Measurements from ENCODE around the gene LGALS3.

Gene LGALS3

GRCh38 chr14:55088356-55088755 is 40.7 kb upstream of the LGALS3 start:
- H3K9ac ChIP-seq = no peak overlapping the region

GRCh38 chr14:55092341-55092740 is 36.7 kb upstream of the LGALS3 start:
- Histone ChIP-seq H3K36me3 (ENCODE audit: control insufficient read depth, insufficient read depth, low read length) (no peaks in the 10 kb centered on the region), H3K4me3 (ENCODE audit: low read depth, low read length) (no peak overlapping the region), H2AFZ (no peak overlapping the region), H3K27me3 (ENCODE audit: control insufficient read depth, insufficient read depth, low read length) (no peaks in the 10 kb centered on the region), H3K4me1 (no peaks in the 10 kb centered on the region), H3K9me3 (ENCODE audit: control insufficient read depth, low read length) (no peaks in the 10 kb centered on the region), H3K27ac (no peak overlapping the region), H3K79me2 (no peaks in the 10 kb centered on the region), H3K9ac (no peak overlapping the region), H3K4me2 (ENCODE audit: low read length) (no peak overlapping the region)
- TF ChIP-seq CTCF (IDR thresholded peaks at IDR 0.05) = no peak

More at GRCh38 chr14:55088356-55088755, 40.7 kb upstream of the LGALS3 start:
- H3K36me3 ChIP-seq (ENCODE audit: control insufficient read depth, insufficient read depth, low read length) = no peaks in the 10 kb centered on the region
- H3K4me2 ChIP-seq (ENCODE audit: low read length) = no peak overlapping the region
- H3K4me3 ChIP-seq (ENCODE audit: low read depth, low read length) = no peak overlapping the region
- H3K27ac ChIP-seq = no peak overlapping the region
- H3K27me3 ChIP-seq (ENCODE audit: control insufficient read depth, insufficient read depth, low read length) = no peaks in the 10 kb centered on the region
- H2AFZ ChIP-seq = no peak overlapping the region
- no peaks in the 10 kb centered on the region for H3K79me2 ChIP-seq
- H3K9me3 ChIP-seq (ENCODE audit: control insufficient read depth, low read length) = no peaks in the 10 kb centered on the region
- TF ChIP-seq CTCF (IDR thresholded peaks at IDR 0.05) = no peak
- H3K4me1 ChIP-seq = no peaks in the 10 kb centered on the region

GRCh38 chr14:55094292-55095157 is 34.5 kb upstream of the LGALS3 start:
- Histone ChIP-seq H3K4me3 (ENCODE audit: low read depth, low read length) (no peak overlapping the region), H3K79me2 (no peaks in the 10 kb centered on the region), H3K4me1 (no peaks in the 10 kb centered on the region), H3K27ac (no peak overlapping the region), H3K27me3 (ENCODE audit: control insufficient read depth, insufficient read depth, low read length) (no peaks in the 10 kb centered on the region), H2AFZ (no peak overlapping the region), H3K36me3 (ENCODE audit: control insufficient read depth, insufficient read depth, low read length) (no peaks in the 10 kb centered on the region), H3K9me3 (ENCODE audit: control insufficient read depth, low read length) (no peaks in the 10 kb centered on the region), H3K9ac (no peak overlapping the region), H3K4me2 (ENCODE audit: low read length) (no peak overlapping the region)
- TF ChIP-seq CTCF (IDR thresholded peaks at IDR 0.05) = no peak

GRCh38 chr14:55097881-55098560 is 31.0 kb upstream of the LGALS3 start:
- no peaks in the 10 kb centered on the region for H3K79me2 ChIP-seq
- H3K9ac ChIP-seq = no peak overlapping the region
- no peak overlapping the region for H3K27ac ChIP-seq
- H3K4me2 ChIP-seq (ENCODE audit: low read length) = no peak overlapping the region
- H3K4me3 ChIP-seq (ENCODE audit: low read depth, low read length) = no peak overlapping the region
- no peaks in the 10 kb centered on the region for H3K36me3 ChIP-seq (ENCODE audit: control insufficient read depth, insufficient read depth, low read length)
- no peaks in the 10 kb centered on the region for H3K9me3 ChIP-seq (ENCODE audit: control insufficient read depth, low read length)
- no peaks in the 10 kb centered on the region for H3K4me1 ChIP-seq
- TF ChIP-seq CTCF (IDR thresholded peaks at IDR 0.05) = no peak
- H3K27me3 ChIP-seq (ENCODE audit: control insufficient read depth, insufficient read depth, low read length) = no peaks in the 10 kb centered on the region
- H2AFZ ChIP-seq = no peak overlapping the region
